Measurements from ENCODE around the gene DMKN.

The DMKN gene

GRCh38 chr19:35495107-35496064, 18.1 kb downstream of the DMKN start:
- no peaks in the 10 kb centered on the region for H3K36me3 Mint-ChIP-seq (ENCODE audit: low read depth)
- H3K4me3 Mint-ChIP-seq: no peak overlapping the region
- peak; percentile 74 for DNase-seq
- no peak overlapping the region for H3K27ac Mint-ChIP-seq
- peak; percentile 98 for TF ChIP-seq CTCF (IDR thresholded peaks at IDR 0.05)
- peaks cover 6% of the 10 kb centered on the region for H3K4me1 Mint-ChIP-seq
- H3K27me3 Mint-ChIP-seq (ENCODE audit: low read depth, poor library complexity): peaks cover 36% of the 10 kb centered on the region
- no peaks in the 10 kb centered on the region for H3K9me3 Mint-ChIP-seq

GRCh38 chr19:35493971-35494370, 19.5 kb downstream of the DMKN start:
- no peak for DNase-seq
- no peak for TF ChIP-seq CTCF (IDR thresholded peaks at IDR 0.05)
- H3K27me3 Mint-ChIP-seq (ENCODE audit: low read depth, poor library complexity): peaks cover 47% of the 10 kb centered on the region
- H3K9me3 Mint-ChIP-seq: no peaks in the 10 kb centered on the region
- H3K4me3 Mint-ChIP-seq: no peak overlapping the region
- H3K4me1 Mint-ChIP-seq: peaks cover 6% of the 10 kb centered on the region
- H3K36me3 Mint-ChIP-seq (ENCODE audit: low read depth): no peaks in the 10 kb centered on the region
- H3K27ac Mint-ChIP-seq: no peak overlapping the region

GRCh38 chr19:35491836-35492360, 21.6 kb downstream of the DMKN start:
- DNase-seq: no peak
- no peak for TF ChIP-seq CTCF (IDR thresholded peaks at IDR 0.05)
- H3K36me3 Mint-ChIP-seq (ENCODE audit: low read depth): no peaks in the 10 kb centered on the region
- H3K4me3 Mint-ChIP-seq: no peak overlapping the region
- H3K27me3 Mint-ChIP-seq (ENCODE audit: low read depth, poor library complexity): peaks cover 60% of the 10 kb centered on the region
- no peaks in the 10 kb centered on the region for H3K9me3 Mint-ChIP-seq
- peaks cover 11% of the 10 kb centered on the region for H3K4me1 Mint-ChIP-seq
- no peak overlapping the region for H3K27ac Mint-ChIP-seq

GRCh38 chr19:35490364-35490763, 23.1 kb downstream of the DMKN start, which contains the start of gene KRTDAP:
Gene KRTDAP, minus strand, starts transcription at chr19:35490464. Its CDS starts 22 bp downstream, at chr19:35490442.
- H3K27me3 Mint-ChIP-seq (ENCODE audit: low read depth, poor library complexity): peaks cover 70% of the 10 kb centered on the region
- no peak within 1 kb of the TSS for H3K4me3 Mint-ChIP-seq
- TF ChIP-seq CTCF (IDR thresholded peaks at IDR 0.05): no peak
- H3K36me3 Mint-ChIP-seq (ENCODE audit: low read depth): no peaks in the 10 kb centered on the region
- no peak within 1 kb of the TSS for H3K27ac Mint-ChIP-seq
- no peak for DNase-seq
- peaks cover 8% of the 10 kb centered on the region for H3K4me1 Mint-ChIP-seq
- H3K9me3 Mint-ChIP-seq: no peaks in the 10 kb centered on the region

- H3K4me3 Mint-ChIP-seq: no peak overlapping the region
- no peaks in the 10 kb centered on the region for H3K36me3 Mint-ChIP-seq (ENCODE audit: low read depth)
- DNase-seq: no peak
- TF ChIP-seq CTCF (IDR thresholded peaks at IDR 0.05): no peak
- H3K4me1 Mint-ChIP-seq: peaks cover 5% of the 10 kb centered on the region
- H3K27ac Mint-ChIP-seq: no peak overlapping the region
- no peaks in the 10 kb centered on the region for H3K9me3 Mint-ChIP-seq
- peaks cover 74% of the 10 kb centered on the region for H3K27me3 Mint-ChIP-seq (ENCODE audit: low read depth, poor library complexity)
Measured at GRCh38 chr19:35488677-35489076, 24.8 kb downstream of the DMKN start.
